ENCODE data around the gene KCNJ9. TPM values are rescaled to one million over a fixed set of nuclear protein-coding genes. Genes with fewer than 3 reads are reported as not detected.

KCNJ9 gene
- total and polyA plus RNA-seq, 12 donors = 0.01 to 0.09 (median 0.07) TPM; not detected in 8

- no peak for TF ChIP-seq CTCF (IDR thresholded peaks at IDR 0.05)
- H3K36me3 ChIP-seq = no peaks in the 10 kb centered on the region
- H3K27ac ChIP-seq = no peak overlapping the region
- intact Hi-C loops (cut with DNase I) = no loop called here
- H3K4me1 ChIP-seq = no peaks in the 10 kb centered on the region
- no peak for ATAC-seq
- H3K27me3 ChIP-seq = peaks cover 0 to 23% (median 8%) of the 10 kb centered on the region in 7 donors
- 89 to 92% methylated on average over 5 of the region's 5 CpGs for WGBS, 2 donors
- H3K4me3 ChIP-seq = no peak overlapping the region
- no peak for DNase-seq
- no peaks in the 10 kb centered on the region for H3K9me3 ChIP-seq
Observed at GRCh38 chr1:160063176-160063575, 18.2 kb upstream of the KCNJ9 start.

GRCh38 chr1:160064164-160064563, 17.2 kb upstream of the KCNJ9 start:
- Histone ChIP-seq H3K4me3 (no peak overlapping the region), H3K27me3 (peaks cover 0 to 23% (median 10%) of the 10 kb centered on the region in 7 donors), H3K9me3 (no peaks in the 10 kb centered on the region), H3K27ac (no peak overlapping the region), H3K36me3 (no peaks in the 10 kb centered on the region), H3K4me1 (no peaks in the 10 kb centered on the region)
- WGBS, 2 donors = 94% methylated on average over 3 of the region's 3 CpGs
- DNase-seq (no peak), ATAC-seq (no peak)
- no peak for TF ChIP-seq CTCF (IDR thresholded peaks at IDR 0.05)
- intact Hi-C loops (cut with DNase I) = no loop called here

GRCh38 chr1:160064746-160065145, 16.6 kb upstream of the KCNJ9 start:
- Histone ChIP-seq H3K36me3 (no peaks in the 10 kb centered on the region), H3K27me3 (peaks cover 0 to 23% (median 14%) of the 10 kb centered on the region in 7 donors), H3K4me3 (no peak overlapping the region), H3K4me1 (peaks cover 0 to 3% (median 0%) of the 10 kb centered on the region in 9 donors), H3K9me3 (no peaks in the 10 kb centered on the region), H3K27ac (no peak overlapping the region)
- ATAC-seq (no peak), DNase-seq (no peak)
- intact Hi-C loops (cut with DNase I) = no loop called here
- no peak for TF ChIP-seq CTCF (IDR thresholded peaks at IDR 0.05)
- 52 to 65% methylated on average over 3 of the region's 3 CpGs for whole genome bisulfite sequencing, 2 donors

- ATAC-seq (no peak), DNase-seq (no peak)
- Histone ChIP-seq H3K36me3 (no peaks in the 10 kb centered on the region), H3K27ac (no peak overlapping the region), H3K4me1 (peaks cover 0 to 15% (median 10%) of the 10 kb centered on the region in 9 donors), H3K4me3 (no peak overlapping the region), H3K9me3 (no peaks in the 10 kb centered on the region), H3K27me3 (peaks cover 0 to 34% (median 12%) of the 10 kb centered on the region in 7 donors)
- intact Hi-C loops (cut with DNase I) = no loop called here
- TF ChIP-seq CTCF (IDR thresholded peaks at IDR 0.05) = no peak
- 62 to 65% methylated on average over 6 of the region's 6 CpGs for WGBS, 2 donors
Observed at GRCh38 chr1:160066829-160067745, 14.3 kb upstream of the KCNJ9 start.

All from heart right ventricle (tissue), 16 donors.